Measurements from ENCODE around the gene PTPN9. TPM values are rescaled to one million over a fixed set of nuclear protein-coding genes. Genes with fewer than 3 reads are reported as not detected.

PTPN9 gene
- total and polyA plus RNA-seq, 2 donors (not counting 1 experiment from before 2014, with no cell fraction given) = 11.8 to 15.5 TPM

DNA sequence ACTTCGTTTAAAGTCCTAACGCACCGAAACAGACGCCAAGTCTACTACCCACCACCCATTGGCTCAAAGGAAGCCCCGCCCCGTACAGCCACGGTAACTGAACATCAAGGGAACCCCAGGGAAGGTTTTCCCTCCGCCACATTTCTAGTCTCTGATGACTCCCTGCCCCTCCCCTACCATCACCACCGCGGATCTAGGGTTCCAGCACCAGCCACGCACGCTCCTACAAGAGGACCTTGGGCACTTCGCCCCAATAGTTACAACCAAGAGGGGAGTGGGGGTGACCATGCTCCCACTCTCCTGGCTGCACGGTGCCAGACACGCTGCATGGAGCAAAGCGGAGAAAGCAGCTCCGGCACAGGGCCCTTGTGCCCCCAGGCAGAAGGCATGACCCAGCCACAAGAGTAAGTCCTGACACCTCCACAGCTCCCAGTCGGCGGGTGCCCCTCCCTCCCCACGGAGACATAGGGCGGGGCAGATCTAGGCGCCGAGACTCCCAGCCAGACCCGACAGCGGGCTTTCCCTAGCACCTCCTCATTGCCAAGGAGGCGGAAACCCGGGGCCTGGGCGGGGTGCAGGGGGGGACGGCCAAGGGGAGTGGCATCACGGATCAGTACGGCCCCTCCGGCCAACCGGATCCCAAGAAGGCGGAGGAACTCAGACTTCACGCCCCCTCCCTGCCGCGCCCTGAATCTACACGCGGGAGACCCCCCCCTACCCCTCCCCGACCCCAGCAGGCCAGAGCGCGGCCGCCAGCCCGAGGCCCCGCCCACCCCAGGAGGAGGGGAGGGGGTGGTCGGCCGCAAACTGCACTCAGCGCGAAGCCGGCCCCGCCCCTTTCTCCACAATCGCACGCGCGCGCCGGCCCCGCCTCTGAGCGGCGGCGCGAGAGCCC, 128.6 kb downstream of the PTPN9 start:
- no peaks in the 10 kb centered on the region for H3K27me3 Mint-ChIP-seq
- peak overlapping the region; percentile 91 for H3K4me2 ChIP-seq (replicated peaks; ENCODE audit: low read depth, low read length, poor library complexity, severe bottlenecking)
- H3K79me2 ChIP-seq (ENCODE audit: control insufficient read depth, insufficient read depth, low read length) = peaks cover 51% of the 10 kb centered on the region
- H3K36me3 ChIP-seq (replicated peaks in 1 of 2; ENCODE audit: control extremely low read depth in 1 of 2, control insufficient read depth in 1 of 2, extremely low read depth in 1 of 2, insufficient read depth in 2 of 2, low read length in 1 of 2) = peaks cover 0 to 8% of the 10 kb centered on the region in 2 experiments
- 1% methylated on average over 44 of the region's 62 CpGs for WGBS (ENCODE audit: insufficient coverage)
- H3K27ac Mint-ChIP-seq = peak overlapping the region; percentile 99
- intact Hi-C loops (cut with micrococcal nuclease) = loop anchor here (1.0 to 10.0 kb wide), 12 partner anchors 175 to 833 kb away; partner anchors contain the start of genes C15orf39, CLK3, COX5A and FBXO22
- peak overlapping the region; percentile 67 to 94 (median 91) for H3K4me3 ChIP-seq (ENCODE audit: control extremely low read depth in 1 of 5, extremely low read depth in 1 of 5, insufficient read depth in 1 of 5, low read depth in 2 of 5, low read length in 4 of 5)
- H3K9me3 ChIP-seq (ENCODE audit: control extremely low read depth in 1 of 3, control insufficient read depth in 2 of 3, insufficient read depth in 1 of 3, low read length in 2 of 3) = no peaks in the 10 kb centered on the region
- DNase-seq (peak; percentile 96), ATAC-seq (ENCODE audit: low read depth) (peak; percentile 24)
- CTCF ChIA-PET = interaction anchor here (0.5 to 6.5 kb wide), 2 partner anchors 78 to 82 kb away, joined by 3 to 51 read pairs; partner anchors contain the start of gene MAN2C1
- H2AFZ ChIP-seq (ENCODE audit: insufficient read depth, low read depth, low read length, poor library complexity, severe bottlenecking) = peak overlapping the region; percentile 4
- H4K20me1 ChIP-seq (ENCODE audit: control insufficient read depth, insufficient read depth, low read length, poor library complexity, severe bottlenecking) = peaks cover 55% of the 10 kb centered on the region
- POLR2A ChIA-PET = interaction anchor here (0.6 to 6.4 kb wide), 7 partner anchors 38 to 189 kb away, joined by 4 to 62 read pairs (median 7); partner anchors contain the start of genes IMP3, MAN2C1, PTPN9 and SNUPN
- no peaks in the 10 kb centered on the region for H3K27me3 ChIP-seq (replicated peaks in 1 of 4; ENCODE audit: control extremely low read depth in 1 of 4, control insufficient read depth in 3 of 4, insufficient read depth in 4 of 4, low read length in 3 of 4)
- peak overlapping the region; percentile 58 to 98 for H3K27ac ChIP-seq (ENCODE audit: low read length in 2 of 2)
- peaks cover 42 to 47% of the 10 kb centered on the region in 2 donors for H3K4me1 ChIP-seq (ENCODE audit: control insufficient read depth in 2 of 2, insufficient read depth in 2 of 2, low read length in 2 of 2)
- H3K9ac ChIP-seq (ENCODE audit: low read length) = peak overlapping the region; percentile 90
- H3K9me3 Mint-ChIP-seq (ENCODE audit: insufficient read depth) = no peaks in the 10 kb centered on the region
- peak overlapping the region; percentile 98 for H3K4me3 Mint-ChIP-seq
- peaks cover 60% of the 10 kb centered on the region for H3K4me1 Mint-ChIP-seq
- TF ChIP-seq, protein P1, sequence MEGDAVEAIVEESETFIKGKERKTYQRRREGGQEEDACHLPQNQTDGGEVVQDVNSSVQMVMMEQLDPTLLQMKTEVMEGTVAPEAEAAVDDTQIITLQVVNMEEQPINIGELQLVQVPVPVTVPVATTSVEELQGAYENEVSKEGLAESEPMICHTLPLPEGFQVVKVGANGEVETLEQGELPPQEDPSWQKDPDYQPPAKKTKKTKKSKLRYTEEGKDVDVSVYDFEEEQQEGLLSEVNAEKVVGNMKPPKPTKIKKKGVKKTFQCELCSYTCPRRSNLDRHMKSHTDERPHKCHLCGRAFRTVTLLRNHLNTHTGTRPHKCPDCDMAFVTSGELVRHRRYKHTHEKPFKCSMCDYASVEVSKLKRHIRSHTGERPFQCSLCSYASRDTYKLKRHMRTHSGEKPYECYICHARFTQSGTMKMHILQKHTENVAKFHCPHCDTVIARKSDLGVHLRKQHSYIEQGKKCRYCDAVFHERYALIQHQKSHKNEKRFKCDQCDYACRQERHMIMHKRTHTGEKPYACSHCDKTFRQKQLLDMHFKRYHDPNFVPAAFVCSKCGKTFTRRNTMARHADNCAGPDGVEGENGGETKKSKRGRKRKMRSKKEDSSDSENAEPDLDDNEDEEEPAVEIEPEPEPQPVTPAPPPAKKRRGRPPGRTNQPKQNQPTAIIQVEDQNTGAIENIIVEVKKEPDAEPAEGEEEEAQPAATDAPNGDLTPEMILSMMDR (IDR thresholded peaks at IDR 0.05) = no peak
- TF ChIP-seq EZH2 (IDR thresholded peaks at IDR 0.05; ENCODE audit: borderline replicate concordance, insufficient read depth, low read depth, low read length, poor library complexity, severe bottlenecking) = no peak

Measured in B cell (primary cell).